NCI-H2227 treated with DMSO at 0.1 percent for 48 hours (cell line): ENCODE data around the gene GRM5.
"Not testable (repeated sequence)": the region's sequence is repeated elsewhere in the genome, so short reads cannot be mapped to it uniquely, and the experiment has no call there.

Source experiments
- DNase-seq: peaks from one replicate; lab custom pipeline; 2025; lab: John Stamatoyannopoulos, UW

GRM5 gene

GRCh38 chr11:88537613-88538012, 528.2 kb downstream of the GRM5 start:
- no peak for DNase-seq

GRCh38 chr11:88536616-88537265, 529.0 kb downstream of the GRM5 start:
- DNase-seq, result no peak

GRCh38 chr11:88535916-88536547, 529.8 kb downstream of the GRM5 start:
- no peak for DNase-seq

- DNase-seq, result no peak
Measured at GRCh38 chr11:88535266-88535665, 530.5 kb downstream of the GRM5 start.

DNA sequence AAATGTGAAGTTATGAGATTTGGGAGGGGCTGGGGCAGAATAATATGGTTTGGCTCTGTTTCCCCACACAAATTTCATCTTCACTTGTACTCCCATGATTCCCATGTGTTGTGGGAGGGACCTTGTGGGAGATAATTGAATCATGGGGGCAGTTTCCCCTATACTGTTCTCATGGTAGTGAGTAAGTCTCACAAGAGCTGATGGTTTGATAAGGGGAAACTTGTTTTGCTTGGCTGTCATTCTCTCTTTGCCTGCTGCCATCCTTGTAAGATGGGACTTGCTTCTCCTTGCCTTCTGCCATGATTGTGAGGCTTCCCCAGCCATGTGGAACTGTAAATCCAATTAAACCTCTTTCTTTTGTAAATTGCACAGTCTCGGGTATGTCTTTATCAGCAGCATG, 531.1 kb downstream of the GRM5 start:
- not testable (repeated sequence) for DNase-seq

DNA sequence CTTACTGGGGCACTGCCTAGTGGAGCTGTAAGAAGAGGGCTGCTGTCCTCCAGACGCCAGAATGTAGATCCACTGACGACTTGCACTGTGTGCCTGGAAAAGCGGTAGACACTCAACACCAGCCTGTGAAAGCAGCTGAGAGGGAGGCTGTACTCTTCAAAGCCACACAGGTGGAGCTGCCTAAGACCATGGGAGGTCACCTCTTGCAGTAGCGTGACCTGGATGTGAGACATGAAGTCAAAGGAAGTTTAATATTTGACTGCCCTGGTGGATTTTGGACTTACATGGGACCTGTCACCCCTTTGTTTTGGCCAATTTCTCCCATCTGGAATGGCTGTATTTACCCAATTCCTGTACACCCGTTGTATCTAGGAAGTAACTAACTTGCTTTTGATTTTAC, 531.6 kb downstream of the GRM5 start:
- no peak for DNase-seq

- DNase-seq, result no peak
Measured at GRCh38 chr11:88533001-88533400, 532.8 kb downstream of the GRM5 start.

GRCh38 chr11:88531831-88532230, 534.0 kb downstream of the GRM5 start:
- DNase-seq, result no peak

DNA sequence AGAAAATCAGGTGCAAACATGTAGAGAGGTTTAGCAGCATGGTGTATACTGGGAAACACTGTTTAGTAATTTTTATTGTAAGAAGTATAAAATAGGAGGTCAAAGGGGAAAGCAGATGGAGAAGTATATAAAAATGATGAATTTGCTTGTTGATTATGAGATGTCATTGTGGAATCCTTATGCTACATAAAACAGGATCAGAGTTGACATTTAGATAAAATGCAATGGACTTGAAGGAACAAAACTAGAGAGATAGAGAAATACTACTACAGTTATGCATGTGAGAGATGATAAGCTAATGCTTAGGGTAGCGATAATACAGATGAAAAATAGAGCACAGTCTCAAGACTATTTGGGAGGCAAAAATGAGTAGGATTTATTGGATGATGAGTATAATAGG, 536.4 kb downstream of the GRM5 start:
- no peak for DNase-seq

- DNase-seq, result no peak
Measured at GRCh38 chr11:88523386-88524071, 542.3 kb downstream of the GRM5 start.

- no peak for DNase-seq
Measured at GRCh38 chr11:88522624-88523385, 543.0 kb downstream of the GRM5 start.

- DNase-seq, result no peak
Measured at GRCh38 chr11:88521799-88522201, 544.0 kb downstream of the GRM5 start.

GRCh38 chr11:88521399-88521798, 544.4 kb downstream of the GRM5 start:
- no peak for DNase-seq

DNA sequence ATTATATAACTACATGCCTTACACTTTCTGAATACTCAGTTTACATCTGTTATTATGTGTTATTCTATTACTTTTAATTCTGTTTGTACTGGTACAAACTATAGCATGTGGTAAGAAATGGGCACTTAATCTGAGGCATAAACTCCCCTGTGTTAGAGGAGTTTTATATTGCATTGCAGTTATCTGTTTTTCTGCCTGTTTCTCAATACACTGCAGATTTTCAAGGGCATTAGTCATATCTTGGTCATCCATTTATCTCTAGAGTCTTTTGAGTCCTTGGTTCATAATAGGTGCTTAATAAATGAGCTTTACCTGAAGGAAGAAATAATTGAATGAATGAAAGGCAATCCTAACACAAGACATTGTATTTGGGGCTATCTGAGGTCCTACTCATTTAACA, 545.4 kb downstream of the GRM5 start:
- no peak for DNase-seq

GRCh38 chr11:88515002-88515401, 550.8 kb downstream of the GRM5 start:
- no peak for DNase-seq

DNA sequence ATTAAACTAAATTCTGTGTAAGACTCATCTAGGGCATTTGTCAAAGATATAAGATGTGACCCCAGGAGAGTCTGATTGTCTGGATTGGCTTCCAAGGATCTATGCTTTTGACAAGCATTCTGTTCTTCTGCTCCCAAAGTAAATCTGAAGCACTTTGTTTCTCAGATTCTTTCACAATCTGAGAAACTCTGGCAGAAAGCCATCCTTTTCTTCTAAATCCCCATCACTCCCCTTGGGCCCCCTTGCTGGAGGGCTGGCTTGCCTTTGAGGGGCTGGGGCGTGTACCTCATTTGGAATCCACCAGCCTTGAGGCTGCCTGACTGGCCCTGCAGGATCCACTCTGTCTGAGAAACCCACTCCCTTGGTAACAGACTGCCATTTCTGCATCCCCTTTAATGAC, 554.8 kb downstream of the GRM5 start:
- DNase-seq, result no peak

DNA sequence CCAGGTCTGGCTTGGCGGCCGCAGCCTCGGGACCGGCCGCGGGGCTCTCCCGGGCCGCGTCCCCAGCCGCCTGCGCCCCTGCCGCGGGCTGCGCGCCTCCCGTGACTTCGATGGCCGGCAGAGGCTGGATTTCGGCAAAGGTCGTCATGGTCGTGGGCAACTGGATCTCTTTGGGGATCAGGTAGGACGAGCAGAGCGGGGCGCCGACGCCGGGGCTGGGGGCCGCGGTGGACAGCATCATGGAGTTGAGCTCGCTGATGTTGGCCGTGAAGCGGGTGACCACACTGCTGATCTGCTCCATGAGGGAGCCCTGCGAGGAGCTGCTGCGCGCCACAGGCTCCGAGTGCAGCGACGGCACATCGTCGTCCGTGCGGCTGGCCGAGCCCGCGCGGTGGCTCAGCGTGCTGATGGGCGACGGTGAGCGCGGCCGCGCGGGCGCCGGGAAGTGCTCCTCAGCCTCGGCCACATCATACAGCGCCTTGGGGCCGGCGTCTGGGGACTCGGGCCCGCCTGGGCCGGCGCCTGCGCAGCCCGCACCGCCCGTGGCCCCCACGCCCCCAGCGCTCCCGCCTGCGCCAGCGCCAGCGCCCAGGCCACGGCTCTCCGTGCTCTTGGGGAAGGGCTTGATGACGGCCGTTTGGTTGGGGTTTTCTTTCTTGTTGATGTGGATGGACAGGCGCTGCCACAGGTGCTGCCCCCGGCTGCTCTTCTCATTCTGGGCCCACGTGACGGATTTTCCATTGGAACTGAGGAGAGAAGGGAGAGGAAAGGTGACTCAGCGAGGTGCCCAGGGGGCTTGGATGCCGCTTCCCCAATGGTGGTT, 556.8 kb downstream of the GRM5 start:
- no peak for DNase-seq

DNA sequence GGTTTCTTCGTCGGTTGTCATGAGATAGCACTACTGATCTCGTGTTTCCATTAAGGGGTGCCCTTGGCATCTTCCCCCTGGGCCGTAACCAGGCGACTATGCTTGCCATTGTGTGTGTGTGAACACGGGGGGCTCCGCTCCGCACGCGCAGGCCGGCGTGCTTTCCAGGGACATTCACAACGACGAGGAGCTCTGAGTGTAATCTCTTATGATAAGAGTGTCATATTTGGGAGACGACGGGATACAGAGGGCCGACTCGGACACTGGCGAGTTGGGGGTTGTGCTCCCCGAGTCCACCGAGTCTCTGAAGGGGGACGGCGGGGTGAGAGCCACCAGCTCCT, 557.4 kb downstream of the GRM5 start:
- DNase-seq, result no peak

GRCh38 chr11:88507771-88508417, 557.9 kb downstream of the GRM5 start:
- no peak for DNase-seq

DNA sequence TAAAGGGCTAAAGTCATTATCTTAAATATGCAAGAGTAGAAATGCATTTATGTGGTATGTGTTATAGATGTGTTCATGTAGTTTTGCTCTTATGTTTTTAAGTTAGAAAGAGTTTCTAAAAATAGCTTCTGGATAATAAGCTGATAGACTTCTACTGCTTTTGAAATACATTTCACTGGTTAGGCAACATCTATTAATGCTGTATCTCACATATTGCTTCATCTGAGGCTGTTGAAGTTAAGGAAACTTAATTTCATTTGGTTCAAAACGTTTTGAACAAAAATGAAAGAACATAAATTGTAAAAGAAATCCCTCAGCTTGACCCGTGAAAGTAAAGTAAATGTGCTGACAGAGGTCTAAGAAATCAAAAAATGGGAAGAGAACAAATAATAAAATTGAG, 564.2 kb downstream of the GRM5 start:
- DNase-seq, result no peak

GRCh38 chr11:88495836-88496235, 569.9 kb downstream of the GRM5 start:
- no peak for DNase-seq
